GM18511 (cell line): ENCODE results near the gene FAM222A.

ENCODE experiments used
- ATAC-seq: cut with Tn5 transposase; IDR thresholded peaks from one replicate; pipeline ENCODE4 v1.9.1; 2021; ENCODE audit warnings: mild to moderate bottlenecking, moderate library complexity; ENCODE audit not compliant: unreplicated experiment

FAM222A gene

GRCh38 chr12:109710747-109711595, 2.7 kb upstream of the FAM222A start:
- ATAC-seq: no peak

DNA sequence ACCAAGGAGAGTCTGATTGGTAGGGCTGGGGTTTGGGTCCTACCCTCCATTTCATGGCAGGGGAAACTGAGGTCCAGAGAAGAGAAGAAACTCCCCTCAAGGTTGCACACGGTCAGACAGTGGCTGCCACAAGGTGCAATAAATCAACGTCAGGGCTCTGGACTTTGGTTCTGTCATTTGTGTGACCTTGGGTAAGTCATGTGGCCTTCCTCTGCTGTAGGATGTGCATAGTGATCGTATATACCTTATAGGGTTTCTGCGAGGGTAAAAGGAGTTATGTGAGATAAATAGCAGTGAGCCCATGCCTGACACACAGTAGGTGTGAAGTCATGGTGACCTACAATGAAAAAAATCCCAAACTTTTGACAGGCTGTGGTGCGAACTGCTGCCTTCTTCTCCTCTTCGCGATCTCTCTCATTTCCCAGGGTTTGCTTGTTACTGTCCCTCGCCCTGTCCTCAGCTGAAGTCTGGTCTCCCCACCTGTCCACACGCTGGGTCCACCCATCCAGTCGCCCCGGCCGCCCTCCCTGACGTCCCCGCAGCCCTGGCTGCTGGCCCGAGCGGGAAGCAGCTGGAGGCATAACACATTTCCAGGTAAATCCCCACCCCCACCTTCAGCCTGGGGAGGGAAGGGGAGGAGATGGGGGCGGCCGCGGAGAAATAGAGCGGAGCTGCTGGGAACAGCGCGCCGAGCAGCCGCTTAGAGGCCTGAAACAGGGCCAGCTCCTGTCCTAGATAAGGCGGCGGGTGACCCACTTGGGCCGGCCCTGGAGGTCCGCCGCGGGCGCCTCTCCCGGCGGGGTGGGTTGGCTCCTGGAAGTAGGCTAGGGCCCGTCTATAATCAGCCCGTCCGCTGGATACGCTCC, 1.8 kb upstream of the FAM222A start:
- no peak for ATAC-seq

DNA sequence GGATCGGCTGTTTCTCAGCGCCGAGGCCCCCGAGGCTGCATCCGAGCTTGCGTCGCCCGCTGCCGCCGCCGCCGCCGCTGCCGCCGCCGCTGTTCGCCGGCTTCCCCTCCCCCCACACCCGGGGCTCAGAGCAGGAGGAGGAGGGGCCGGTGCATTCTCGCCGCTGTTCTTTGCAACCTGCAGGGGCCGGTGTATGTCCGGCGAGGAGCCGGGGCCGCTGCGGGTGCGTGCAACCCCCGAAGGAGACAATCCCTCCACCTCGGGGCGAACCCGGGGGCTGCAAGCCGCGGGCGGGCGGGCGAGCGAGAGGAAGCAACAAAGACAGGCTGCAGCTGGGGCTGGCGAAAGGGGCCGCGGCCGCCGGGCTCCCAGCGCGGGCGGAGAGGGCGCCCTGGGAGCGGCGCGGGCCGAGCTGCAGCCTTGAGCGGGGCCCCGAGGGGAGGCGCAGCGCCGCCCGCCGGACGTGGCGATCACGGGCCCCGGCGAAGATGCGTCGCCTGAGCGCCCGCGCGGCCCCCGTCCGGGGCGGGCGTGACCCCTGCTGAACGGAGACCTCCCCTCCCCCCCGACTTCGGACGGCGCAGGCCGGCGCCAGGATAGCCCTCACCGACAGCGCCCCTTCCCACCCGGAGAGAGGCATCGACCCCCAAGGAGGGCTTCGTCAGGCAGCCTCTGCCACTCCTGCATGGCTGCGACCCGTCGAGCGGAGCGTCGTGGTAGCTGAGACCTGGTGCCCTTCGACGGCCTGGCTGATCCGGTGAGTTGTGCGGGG, 702 bp downstream of the FAM222A start:
- ATAC-seq: peak; percentile 41

GRCh38 chr12:109714913-109715244, 1.3 kb downstream of the FAM222A start:
- ATAC-seq: no peak

- ATAC-seq: no peak
These were observed 1.9 kb downstream of the FAM222A start for GRCh38 chr12:109715310-109716091.

DNA sequence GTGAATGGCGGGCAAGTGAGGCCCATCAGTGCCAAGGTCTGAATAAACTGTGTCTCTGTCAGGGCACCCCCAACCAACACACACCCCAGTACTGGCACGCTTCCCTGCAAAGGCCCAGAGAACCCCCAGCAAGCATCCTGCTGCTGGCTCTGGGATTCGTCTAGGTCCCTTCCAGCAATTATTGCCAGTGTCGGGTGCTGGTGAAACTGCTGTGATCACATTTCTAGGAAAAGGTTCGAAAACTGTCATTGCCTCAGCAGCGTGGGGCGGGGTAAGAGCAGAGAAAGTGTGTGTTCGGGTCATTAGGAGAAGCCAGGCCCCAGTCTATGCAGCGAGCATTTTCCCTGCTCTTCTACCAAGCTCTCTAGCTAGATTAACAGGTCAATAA, 2.5 kb downstream of the FAM222A start:
- ATAC-seq: no peak

DNA sequence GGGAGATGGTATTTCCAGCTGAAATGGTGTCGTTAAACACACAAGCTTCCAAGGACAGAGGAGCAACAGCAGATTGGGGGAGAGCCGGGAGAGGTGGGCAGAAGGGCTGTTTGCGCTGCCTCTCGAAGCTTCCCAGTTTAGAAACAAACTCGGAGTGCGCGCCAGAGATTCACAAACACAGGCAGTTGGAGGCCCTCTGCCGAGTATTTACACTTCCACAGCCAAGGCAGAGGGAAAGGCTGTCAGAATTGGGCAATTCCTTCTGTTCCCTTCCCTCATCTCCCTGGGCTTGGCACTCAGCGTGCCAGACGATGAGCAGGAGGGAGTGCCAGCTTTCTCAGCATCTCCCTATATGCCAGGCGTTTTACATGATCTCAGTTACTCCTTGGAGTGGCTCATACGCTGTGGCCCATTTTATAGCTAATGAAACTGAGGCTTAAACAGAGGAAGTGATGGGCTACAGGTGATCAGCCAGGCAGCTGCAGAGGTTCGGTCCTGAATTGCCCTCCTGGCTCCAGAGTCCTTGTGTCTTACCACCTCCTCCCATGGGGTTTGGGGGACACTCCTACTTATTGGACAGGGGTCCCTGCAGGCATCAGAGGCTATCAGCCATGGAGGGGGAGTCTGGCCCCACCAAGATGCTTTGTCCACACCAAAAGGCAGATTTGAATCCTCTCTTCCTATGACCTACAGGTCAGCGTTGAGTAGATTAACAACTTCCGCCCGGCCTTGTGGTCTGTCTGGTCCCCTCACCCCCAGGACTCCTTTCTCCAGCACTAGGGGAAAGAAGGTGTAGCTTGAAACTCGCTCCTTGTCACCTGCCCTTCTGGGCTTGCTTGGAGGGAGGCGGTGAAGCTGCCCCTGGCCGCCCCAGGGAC, 3.1 kb downstream of the FAM222A start:
- ATAC-seq: no peak

- ATAC-seq: no peak
These were observed 4.0 kb downstream of the FAM222A start for GRCh38 chr12:109717390-109718357.

DNA sequence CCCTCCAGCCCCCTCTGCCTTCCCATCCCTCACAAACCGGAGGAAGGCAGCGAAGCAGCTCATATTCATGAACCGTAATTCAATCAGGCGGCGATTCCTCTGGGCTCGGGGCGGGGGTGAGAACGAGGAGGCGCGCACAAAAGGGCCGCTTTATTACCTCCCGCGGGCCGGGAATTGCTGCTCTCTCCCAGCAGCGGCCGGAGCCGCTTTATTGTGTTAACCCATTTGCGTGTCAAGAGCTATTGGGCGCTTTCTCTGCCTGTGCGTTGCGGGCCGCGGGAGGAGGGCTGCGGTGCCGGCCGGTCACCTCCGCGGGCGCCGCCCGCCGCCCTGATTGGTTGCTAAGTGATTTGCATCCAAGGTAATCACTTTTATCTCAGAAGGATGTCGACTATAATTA, 4.8 kb downstream of the FAM222A start:
- ATAC-seq: no peak

DNA sequence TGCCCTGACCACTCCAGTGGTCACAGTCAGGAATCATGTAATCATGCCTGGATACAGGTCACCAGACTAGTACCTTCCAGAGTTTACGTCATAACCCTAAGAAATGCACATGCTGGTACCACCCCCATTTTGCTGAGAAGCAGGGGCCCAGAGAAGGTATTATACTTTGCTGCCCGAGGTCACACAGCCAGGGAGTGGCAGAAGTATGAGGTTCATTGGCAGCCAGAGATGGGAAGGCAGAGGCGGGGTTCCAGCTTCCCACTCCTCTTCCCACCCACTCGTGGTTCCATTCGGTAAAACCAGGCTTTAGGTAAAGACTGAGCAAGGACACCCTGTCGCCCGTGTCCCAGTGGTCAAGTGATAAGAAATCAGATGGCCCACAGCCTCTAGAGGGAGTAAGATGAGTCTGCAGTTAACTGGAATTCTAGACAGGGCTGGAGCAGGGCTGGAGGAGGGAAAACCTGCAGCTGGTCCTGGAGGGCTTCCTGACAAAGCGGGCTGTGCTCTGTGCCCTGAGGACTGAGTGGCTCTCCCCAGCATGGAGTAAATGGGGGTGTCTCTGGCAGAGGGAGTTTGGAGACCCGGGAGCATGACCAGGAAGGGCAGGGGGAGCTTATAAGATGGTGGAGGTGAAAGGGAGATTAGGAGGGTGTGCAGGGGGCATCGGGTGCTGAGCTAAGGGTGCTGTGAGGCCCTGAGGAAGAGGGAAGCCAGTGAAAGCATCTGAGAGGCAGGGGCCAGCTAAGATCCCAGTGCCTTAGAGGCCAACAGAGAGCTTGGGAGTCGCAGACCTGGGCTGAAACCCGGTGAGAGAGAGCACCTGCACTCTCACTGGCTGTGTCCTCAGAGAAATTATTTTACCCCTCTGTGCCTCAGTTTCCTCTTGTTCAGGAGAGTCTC, 5.7 kb downstream of the FAM222A start:
- ATAC-seq: no peak

- no peak for ATAC-seq
These were observed 6.7 kb downstream of the FAM222A start for GRCh38 chr12:109720152-109720856.

DNA sequence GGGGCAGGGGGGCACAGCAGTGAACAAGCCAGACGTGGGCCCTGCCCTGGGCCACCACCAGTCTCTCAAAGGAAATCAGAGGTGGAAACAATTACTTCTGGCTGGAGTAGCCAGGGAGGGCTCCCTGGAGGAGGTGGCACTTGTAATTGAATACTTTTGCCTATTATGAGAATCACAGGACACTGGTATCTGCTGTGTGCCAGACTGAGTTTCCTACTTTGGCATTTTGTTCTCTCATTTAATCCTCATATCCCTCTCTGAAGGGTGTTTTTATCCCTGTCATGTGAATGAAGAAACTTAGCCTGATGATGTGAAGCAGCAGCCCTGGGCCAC, 7.2 kb downstream of the FAM222A start:
- ATAC-seq: no peak

DNA sequence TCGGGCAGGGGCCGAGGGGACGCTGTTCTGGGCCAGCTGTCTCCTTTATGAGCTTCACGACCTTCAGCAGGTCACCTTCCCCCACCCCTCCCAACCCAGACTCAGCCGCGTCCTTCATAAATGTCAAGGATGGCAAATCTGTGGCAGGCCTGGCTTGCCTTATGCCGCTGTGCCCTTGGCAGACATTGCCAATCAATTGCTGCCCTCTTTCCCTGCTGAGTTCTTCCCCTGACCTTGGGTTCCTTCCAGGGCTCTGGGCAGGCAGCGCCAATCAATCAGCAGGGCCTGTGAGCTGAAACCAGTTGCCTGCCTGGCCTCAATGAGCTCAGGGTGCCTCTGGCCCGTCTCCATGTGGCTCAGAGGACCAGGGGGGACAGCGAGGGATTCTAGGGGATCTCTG, 7.7 kb downstream of the FAM222A start:
- ATAC-seq: no peak

GRCh38 chr12:109722022-109722720, 8.5 kb downstream of the FAM222A start:
- ATAC-seq: no peak

GRCh38 chr12:109722721-109723094, 9.1 kb downstream of the FAM222A start:
- ATAC-seq: no peak

GRCh38 chr12:109723311-109723881, 9.8 kb downstream of the FAM222A start:
- no peak for ATAC-seq
